Parathyroid adenoma (tissue), 2 donors: ENCODE measurements around the gene ZGRF1.
"Not testable (repeated sequence)": the region's sequence is repeated elsewhere in the genome, so short reads cannot be mapped to it uniquely, and the experiment has no call there.

Source experiments
- H2AFZ ChIP-seq: fragments of 300-600 bp; sonication (generic); one replicate; pipeline ENCODE4 v1.7.0; 2017; ENCODE audit warnings: antibody characterized with exemption, mild to moderate bottlenecking
- H3K27ac ChIP-seq: fragments of 300-600 bp; sonication (generic); one replicate; pipeline ENCODE4 v1.7.0; 2017
- H3K27me3 ChIP-seq: fragments of 300-600 bp; sonication (generic); one replicate; pipeline ENCODE4 v1.7.0; 2017; ENCODE audit warnings: low read length; ENCODE audit not compliant: control insufficient read depth, insufficient read depth
- H3K36me3 ChIP-seq: fragments of 300-600 bp; sonication (generic); one replicate; pipeline ENCODE4 v1.7.0; 2017; ENCODE audit warnings: low read length; ENCODE audit not compliant: control insufficient read depth, insufficient read depth
- H3K4me1 ChIP-seq: fragments of 300-600 bp; sonication (generic); one replicate; pipeline ENCODE4 v1.7.0; 2017; ENCODE audit warnings: control low read depth
- H3K4me2 ChIP-seq: fragments of 300-600 bp; sonication (generic); one replicate; pipeline ENCODE4 v1.7.0; 2017; ENCODE audit warnings: low read length
- H3K4me3 ChIP-seq: fragments of 300-600 bp; sonication (generic); one replicate; pipeline ENCODE4 v1.7.0; 2017; ENCODE audit warnings: low read depth, low read length
- H3K79me2 ChIP-seq: fragments of 300-600 bp; sonication (generic); one replicate; pipeline ENCODE4 v1.7.0; 2017; ENCODE audit warnings: control low read depth
- H3K9ac ChIP-seq: fragments of 300-600 bp; sonication (generic); one replicate; pipeline ENCODE4 v1.7.0; 2017; ENCODE audit warnings: mild to moderate bottlenecking
- H3K9me3 ChIP-seq: fragments of 300-600 bp; sonication (generic); one replicate; pipeline ENCODE4 v1.7.0; 2017; ENCODE audit warnings: low read length; ENCODE audit not compliant: control insufficient read depth
- CTCF ChIP-seq: fragments of 300-600 bp; sonication (generic); IDR thresholded peaks from one replicate; pipeline ENCODE4 v1.7.0; 2017; ENCODE audit warnings: antibody characterized with exemption, mild to moderate bottlenecking
- donor health status: primary hyperparathyroidism.

Gene ZGRF1

GRCh38 chr4:112673686-112674085 is 37.0 kb upstream of the ZGRF1 start:
- H3K4me1 ChIP-seq: no peaks in the 10 kb centered on the region
- no peaks in the 10 kb centered on the region for H3K79me2 ChIP-seq
- no peak overlapping the region for H3K9ac ChIP-seq
- no peaks in the 10 kb centered on the region for H3K36me3 ChIP-seq
- H3K4me2 ChIP-seq: no peak overlapping the region
- H2AFZ ChIP-seq: no peak overlapping the region
- no peak for TF ChIP-seq CTCF
- H3K27ac ChIP-seq: no peak overlapping the region
- no peak overlapping the region for H3K4me3 ChIP-seq
- H3K27me3 ChIP-seq: no peaks in the 10 kb centered on the region
- H3K9me3 ChIP-seq: no peaks in the 10 kb centered on the region

GRCh38 chr4:112673076-112673475 is 36.4 kb upstream of the ZGRF1 start:
- Histone ChIP-seq H3K4me1 (no peaks in the 10 kb centered on the region), H3K4me2 (no peak overlapping the region), H3K9me3 (no peaks in the 10 kb centered on the region), H3K27me3 (no peaks in the 10 kb centered on the region), H3K27ac (no peak overlapping the region), H3K79me2 (no peaks in the 10 kb centered on the region), H3K4me3 (no peak overlapping the region), H3K36me3 (no peaks in the 10 kb centered on the region), H2AFZ (no peak overlapping the region), H3K9ac (no peak overlapping the region)
- no peak for TF ChIP-seq CTCF

GRCh38 chr4:112668131-112668530 is 31.4 kb upstream of the ZGRF1 start:
- no peak for TF ChIP-seq CTCF

GRCh38 chr4:112664611-112665010 is 27.9 kb upstream of the ZGRF1 start:
- Histone ChIP-seq H3K4me1 (no peaks in the 10 kb centered on the region), H3K79me2 (no peaks in the 10 kb centered on the region), H3K9me3 (no peaks in the 10 kb centered on the region), H3K27me3 (no peaks in the 10 kb centered on the region), H3K36me3 (no peaks in the 10 kb centered on the region), H3K9ac (no peak overlapping the region), H2AFZ (no peak overlapping the region), H3K4me2 (no peak overlapping the region), H3K4me3 (no peak overlapping the region), H3K27ac (no peak overlapping the region)
- no peak for TF ChIP-seq CTCF

More at GRCh38 chr4:112668131-112668530, 31.4 kb upstream of the ZGRF1 start:
- no peak overlapping the region for H3K9ac ChIP-seq
- no peak overlapping the region for H3K4me2 ChIP-seq
- no peaks in the 10 kb centered on the region for H3K36me3 ChIP-seq
- no peak overlapping the region for H3K27ac ChIP-seq
- no peaks in the 10 kb centered on the region for H3K9me3 ChIP-seq
- H3K4me3 ChIP-seq: no peak overlapping the region
- H3K79me2 ChIP-seq: no peaks in the 10 kb centered on the region
- no peaks in the 10 kb centered on the region for H3K27me3 ChIP-seq
- H2AFZ ChIP-seq: no peak overlapping the region
- H3K4me1 ChIP-seq: no peaks in the 10 kb centered on the region

GRCh38 chr4:112656115-112656514 is 19.4 kb upstream of the ZGRF1 start:
- H3K9ac ChIP-seq, H3K4me1 ChIP-seq, H3K9me3 ChIP-seq, H3K27me3 ChIP-seq, H3K4me2 ChIP-seq, H3K79me2 ChIP-seq, H3K36me3 ChIP-seq, H3K27ac ChIP-seq, H2AFZ ChIP-seq, H3K4me3 ChIP-seq: not testable (repeated sequence)
